ENCODE measurements around the gene CCDC154.
"Not testable (repeated sequence)": the region's sequence is repeated elsewhere in the genome, so short reads cannot be mapped to it uniquely, and the experiment has no call there.

The CCDC154 gene

GRCh38 chr16:1472974-1473373, 28.6 kb upstream of the CCDC154 start:
- DNase-seq = no peak

DNA sequence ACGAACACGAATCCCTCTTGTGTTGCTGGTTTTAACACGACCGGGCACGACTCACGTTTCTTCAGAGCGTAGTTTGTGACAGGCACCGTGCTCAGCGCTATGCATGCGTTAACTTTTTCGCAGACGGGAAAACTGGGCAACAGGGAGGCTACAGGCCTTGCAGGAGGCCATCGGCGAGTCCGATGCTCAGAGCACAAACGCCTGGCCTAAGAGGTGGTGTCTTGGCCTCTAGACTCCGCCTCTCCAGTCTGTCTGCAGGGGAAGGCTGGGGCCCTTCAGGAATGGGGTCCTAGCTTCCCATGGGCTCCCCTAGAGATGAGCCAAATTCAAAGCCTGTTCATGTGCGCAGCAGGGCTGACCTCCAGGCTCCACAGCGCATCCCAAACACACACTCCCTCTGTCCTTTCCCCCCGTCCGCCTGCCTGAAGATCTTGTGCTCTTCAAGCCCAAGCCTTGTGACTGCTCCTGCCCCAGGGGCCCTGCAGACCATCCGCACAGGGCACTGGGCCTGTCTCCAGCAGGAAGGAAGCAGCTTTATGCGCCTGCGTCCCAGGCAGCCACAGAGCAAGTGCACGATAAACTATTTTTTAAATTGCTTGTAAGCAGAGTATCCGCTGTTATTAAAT, 27.3 kb upstream of the CCDC154 start:
- no peak for DNase-seq

GRCh38 chr16:1470481-1471251, 26.3 kb upstream of the CCDC154 start:
- DNase-seq = no peak

- DNase-seq = no peak
Measured at GRCh38 chr16:1469693-1470201, 25.4 kb upstream of the CCDC154 start.

- not testable (repeated sequence) for DNase-seq
Measured at GRCh38 chr16:1469141-1469540, 24.8 kb upstream of the CCDC154 start.

GRCh38 chr16:1468426-1468810, 24.1 kb upstream of the CCDC154 start:
- DNase-seq = no peak

DNA sequence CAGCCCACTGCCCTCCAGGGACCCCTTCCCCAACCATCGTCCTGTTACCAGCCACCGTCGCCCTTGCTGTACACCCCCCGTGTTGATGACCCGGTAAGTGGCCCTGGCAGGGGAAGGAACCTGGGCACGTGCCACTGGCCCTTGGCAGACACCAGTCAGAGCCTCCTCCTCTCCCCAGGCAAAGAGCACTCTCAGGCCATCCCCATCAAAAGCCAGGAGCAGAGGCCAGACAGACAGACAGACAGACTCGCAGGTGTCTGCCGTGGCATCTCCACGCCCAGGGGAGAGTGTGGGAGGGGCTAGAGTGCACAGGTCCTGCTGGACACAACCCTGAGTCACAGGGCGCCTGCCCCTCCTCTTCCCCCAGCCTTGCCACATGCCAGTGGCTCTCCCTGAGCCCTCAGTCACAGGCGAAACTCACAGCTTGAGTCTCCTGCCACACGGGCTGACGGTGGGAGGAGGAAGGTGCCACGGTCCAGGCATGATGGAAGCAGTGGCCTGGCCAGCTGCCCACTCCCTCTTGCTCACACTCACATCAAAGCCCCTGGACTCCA, 22.7 kb upstream of the CCDC154 start:
- no peak for DNase-seq

DNA sequence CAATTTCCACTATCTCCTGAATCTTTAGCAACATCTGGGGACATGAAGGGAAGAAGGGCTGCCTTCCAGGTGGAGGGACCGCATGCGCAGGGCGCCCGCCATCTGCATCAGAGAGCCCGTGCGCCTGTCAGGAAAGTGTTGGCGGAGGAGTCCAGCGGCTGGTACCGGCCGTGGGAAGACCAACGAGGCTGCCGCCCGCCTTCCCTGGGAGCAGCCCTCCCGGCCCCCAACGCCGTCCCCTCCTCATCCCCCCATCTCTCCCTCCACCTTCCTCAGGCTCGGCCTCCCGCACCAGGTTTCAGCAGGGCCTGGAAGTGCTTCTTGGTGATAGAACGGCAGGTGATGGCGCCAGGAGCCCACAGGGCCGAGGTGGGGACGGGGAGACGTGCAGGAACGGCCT, 21.7 kb upstream of the CCDC154 start:
- no peak for DNase-seq

GRCh38 chr16:1465567-1465915, 21.2 kb upstream of the CCDC154 start:
- DNase-seq = no peak

DNA sequence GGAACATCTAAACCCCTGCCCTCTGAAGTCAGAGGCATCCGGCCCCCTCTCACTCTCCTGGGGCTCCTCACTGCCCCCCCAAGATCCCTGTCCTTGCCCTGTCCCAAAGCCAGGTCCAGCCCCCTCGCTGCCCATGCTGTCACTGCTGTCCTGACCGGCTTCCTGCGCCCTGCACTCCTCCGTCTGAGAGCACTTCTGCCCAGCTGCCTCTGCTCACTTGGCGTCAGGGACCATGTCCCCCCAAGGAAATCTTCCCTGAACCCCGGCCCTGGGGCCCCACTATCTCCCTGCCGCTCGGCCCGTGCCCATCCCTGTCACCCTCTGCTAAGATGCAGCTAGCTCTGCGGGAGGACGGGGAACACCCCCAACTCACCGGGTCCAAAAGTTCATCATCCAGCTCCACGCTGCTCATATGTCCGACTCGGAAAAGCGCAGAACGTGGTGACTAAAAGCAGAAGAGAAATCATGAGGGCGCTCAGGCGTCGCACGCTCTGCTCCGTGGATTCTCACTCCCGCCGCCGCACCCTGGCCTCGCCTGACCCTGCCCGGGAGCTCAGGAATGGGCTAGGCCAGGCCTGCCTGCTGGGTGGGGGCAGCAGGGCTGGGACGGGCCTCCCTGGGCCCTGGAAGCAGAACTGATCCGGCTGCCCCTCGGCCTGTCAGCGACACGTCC, 20.7 kb upstream of the CCDC154 start:
- no peak for DNase-seq

DNA sequence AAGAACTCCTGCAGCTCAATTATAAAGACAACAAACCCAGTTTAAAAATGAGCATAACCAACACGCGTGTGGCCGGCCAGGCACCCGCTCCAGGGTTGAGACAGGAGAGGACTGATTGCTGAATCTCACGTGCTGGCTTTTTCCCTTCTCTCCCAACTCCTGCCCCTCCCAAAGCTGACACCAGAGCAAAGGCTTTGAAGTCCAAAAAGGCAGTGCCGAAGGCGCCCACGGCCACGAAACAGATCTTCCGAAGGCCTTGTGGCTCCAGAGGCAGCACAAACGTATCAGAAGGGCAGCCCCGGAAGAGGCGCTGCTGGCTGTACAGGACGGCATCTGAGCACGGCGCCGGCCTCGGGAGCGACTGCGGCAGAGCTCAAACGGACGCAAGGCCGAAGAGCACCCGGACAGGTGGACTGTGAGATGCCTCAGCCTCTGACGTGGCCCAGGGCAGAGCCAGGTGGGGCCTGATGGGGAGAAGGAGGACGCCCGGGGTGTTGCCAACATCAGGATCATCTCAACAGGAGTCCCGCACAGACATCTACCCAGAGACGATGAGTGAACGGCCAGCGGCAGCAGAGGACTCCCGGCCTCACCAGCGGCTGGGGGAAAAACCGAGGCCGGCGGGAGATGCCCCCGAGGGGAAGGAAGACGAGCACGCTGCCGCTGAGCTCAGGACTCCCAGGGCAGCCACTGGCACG, 20.0 kb upstream of the CCDC154 start:
- DNase-seq = no peak

DNA sequence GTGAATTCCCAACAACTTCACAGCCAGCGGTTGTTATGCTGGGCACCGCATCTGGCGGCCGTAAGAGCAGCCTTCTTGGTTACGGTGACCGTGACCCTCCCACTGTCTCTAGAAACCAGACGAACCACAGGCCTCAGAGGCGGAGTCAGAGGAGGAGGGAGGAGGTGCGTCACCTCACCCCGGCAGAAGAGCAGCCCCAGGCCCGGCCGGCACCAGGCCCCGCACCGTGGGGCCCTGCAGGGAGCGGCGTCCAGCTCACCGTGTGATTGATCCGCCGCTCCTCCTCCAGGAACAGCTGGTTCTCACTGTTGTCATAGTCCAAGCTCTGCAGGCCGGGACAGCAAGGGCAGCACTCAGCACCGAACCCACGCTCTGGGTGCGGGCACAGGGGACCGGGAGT, 16.8 kb upstream of the CCDC154 start:
- DNase-seq = no peak

- DNase-seq = no peak
Measured at GRCh38 chr16:1460602-1461138, 16.3 kb upstream of the CCDC154 start.

DNA sequence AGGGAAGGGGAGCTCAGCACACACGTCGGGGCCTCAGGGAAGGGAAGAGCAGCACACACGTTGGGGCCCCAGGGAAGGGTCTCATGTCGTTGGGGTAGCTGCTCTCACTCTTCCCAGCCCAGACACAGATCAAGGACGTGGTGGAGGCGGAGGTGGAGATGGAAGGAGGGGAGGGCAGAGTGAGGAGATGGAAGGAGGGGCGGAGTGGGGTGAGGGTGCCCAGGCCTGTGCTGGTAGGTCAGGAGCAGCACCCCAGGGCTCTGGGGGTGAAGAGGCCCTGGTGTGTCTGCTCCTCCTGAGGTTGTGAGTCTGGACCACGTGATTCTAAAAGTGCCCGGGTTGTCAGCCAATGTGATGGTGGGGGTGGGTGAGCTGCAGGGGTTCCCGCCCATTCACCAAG, 15.6 kb upstream of the CCDC154 start:
- DNase-seq = no peak

DNA sequence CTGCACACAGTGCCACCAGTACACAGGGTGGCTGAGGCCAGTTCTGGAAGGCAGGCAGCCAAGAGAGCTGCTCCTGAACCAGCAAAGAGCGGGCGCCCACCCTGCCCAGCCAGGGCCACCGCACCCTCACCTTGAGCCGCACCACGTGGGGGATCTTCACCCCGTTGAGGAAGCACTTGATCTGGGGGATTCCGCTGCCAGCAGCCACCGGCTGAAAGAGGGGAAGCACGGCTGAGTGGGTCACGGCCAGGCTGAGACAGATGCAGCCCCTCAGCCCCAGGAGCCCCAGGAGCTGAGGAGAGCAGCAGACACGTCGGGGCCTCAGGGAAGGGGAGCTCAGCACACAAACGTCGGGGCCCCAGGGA, 14.6 kb upstream of the CCDC154 start:
- DNase-seq = no peak

- DNase-seq = no peak
Measured at GRCh38 chr16:1458336-1458976, 14.1 kb upstream of the CCDC154 start.

DNA sequence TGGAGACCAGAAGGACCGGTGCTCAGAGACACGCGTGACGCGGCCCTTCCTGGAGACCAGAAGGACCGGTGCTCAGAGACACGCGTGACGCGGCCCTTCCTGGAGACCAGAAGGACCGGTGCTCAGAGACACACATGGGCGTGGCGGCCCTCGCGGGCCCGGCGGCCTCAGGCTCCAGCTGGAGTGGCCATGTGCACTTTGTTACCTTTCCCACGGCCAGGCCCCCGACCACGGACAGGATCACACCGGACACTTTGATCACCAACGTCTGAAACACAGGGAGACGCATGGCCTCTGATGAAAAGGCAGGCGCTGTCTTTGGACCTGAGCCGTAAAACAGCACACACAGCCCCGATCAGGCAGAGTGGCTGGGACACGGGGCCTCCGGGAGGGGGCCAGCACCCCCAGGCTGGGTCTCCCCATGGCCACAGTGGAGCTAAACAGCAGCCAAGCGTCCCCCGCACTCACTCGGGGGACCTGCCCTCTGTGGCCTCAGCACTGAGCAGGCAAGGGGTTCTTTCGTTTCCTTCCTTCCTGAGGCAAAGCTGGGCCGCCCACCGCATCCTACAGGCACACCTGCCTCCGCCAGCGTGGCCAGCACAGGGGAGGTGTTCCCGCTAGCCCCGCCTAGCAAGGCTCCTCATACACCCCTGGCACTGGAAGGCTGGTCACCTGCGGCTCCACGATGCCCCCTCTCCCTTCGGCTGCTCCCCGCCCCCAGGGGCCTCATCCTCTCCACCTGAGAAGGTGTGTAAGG, 13.3 kb upstream of the CCDC154 start:
- DNase-seq = no peak

GRCh38 chr16:1456951-1457350, 12.6 kb upstream of the CCDC154 start:
- DNase-seq = no peak

DNA sequence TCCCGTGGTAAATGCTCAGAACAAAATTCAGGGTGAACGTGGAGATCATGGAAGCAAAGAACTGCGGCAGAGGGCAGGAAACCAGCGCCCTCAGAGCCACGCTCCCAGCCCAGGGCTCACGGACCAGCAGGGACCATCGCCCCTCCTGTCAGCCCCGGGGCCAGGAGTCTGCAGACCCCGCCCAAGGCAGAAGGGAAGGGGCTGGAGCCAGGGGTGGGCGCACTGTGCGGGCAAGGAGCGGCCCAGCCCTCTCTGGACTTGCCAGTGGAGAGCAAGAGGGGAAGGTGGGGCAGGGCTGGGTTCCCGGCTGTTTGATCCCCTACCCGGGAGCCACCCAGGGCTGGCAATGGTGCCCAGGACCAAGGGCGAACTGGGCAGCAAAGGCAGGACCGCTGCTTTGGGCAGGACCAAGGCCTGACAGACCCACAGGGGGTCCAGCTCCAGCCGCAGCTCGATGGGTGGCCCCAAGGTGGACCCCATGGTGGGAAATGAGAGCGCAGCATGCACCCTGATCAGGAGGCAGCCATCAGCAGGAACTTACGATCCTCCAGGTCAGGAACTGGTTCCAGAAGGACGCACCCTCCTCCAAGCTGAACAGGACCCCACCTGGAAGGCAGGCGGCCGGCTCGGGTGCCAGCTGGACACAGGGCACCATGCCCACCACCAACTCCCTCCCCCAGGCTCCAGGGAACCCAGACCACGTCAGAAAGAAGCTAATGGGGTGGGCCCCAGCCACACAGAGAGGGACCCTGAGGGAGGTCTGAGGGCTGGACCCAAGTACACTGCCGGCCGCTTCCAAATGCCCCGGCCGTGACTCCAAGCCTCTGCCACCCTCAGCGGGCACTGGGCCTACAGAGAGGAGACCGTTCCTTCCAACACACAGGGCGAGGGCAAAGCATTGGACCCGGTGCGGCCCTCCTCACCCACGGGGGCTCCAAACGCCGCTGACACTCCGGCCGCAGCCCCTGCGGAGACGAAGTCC, 11.1 kb upstream of the CCDC154 start:
- no peak for DNase-seq

GRCh38 chr16:1454561-1454960, 10.2 kb upstream of the CCDC154 start:
- DNase-seq = no peak
